Dendritic cell treated with granulocyte-macrophage colony-stimulating factor and Interleukin-4, amounts not matched to agents 40 ng/mL and 50 ng/mL, for 4 days (primary cell): ENCODE data around the gene PTCH1.

Experiments used
- H3K27ac Mint-ChIP-seq: one replicate; pipeline ENCODE4 v1.8.0; 2022; ENCODE audit warnings: mild to moderate bottlenecking, mixed read lengths
- H3K27me3 Mint-ChIP-seq: one replicate; pipeline ENCODE4 v1.8.0; 2022; ENCODE audit warnings: mild to moderate bottlenecking, mixed read lengths
- H3K36me3 Mint-ChIP-seq: one replicate; pipeline ENCODE4 v1.8.0; 2022; ENCODE audit warnings: low read depth, mixed read lengths
- H3K4me1 Mint-ChIP-seq: one replicate; pipeline ENCODE4 v1.8.0; 2022; ENCODE audit warnings: low read depth, mixed read lengths
- H3K4me3 Mint-ChIP-seq: one replicate; pipeline ENCODE4 v1.8.0; 2022; ENCODE audit warnings: mild to moderate bottlenecking, moderate library complexity, mixed read lengths
- H3K9me3 Mint-ChIP-seq: one replicate; pipeline ENCODE4 v1.8.0; 2022; ENCODE audit warnings: mixed read lengths
- intact Hi-C: fragments of 100-400 bp; cut with micrococcal nuclease; formaldehyde crosslinking; loops from one replicate; pipeline ENCODE4 v1.15.0; 2022

The PTCH1 gene

DNA sequence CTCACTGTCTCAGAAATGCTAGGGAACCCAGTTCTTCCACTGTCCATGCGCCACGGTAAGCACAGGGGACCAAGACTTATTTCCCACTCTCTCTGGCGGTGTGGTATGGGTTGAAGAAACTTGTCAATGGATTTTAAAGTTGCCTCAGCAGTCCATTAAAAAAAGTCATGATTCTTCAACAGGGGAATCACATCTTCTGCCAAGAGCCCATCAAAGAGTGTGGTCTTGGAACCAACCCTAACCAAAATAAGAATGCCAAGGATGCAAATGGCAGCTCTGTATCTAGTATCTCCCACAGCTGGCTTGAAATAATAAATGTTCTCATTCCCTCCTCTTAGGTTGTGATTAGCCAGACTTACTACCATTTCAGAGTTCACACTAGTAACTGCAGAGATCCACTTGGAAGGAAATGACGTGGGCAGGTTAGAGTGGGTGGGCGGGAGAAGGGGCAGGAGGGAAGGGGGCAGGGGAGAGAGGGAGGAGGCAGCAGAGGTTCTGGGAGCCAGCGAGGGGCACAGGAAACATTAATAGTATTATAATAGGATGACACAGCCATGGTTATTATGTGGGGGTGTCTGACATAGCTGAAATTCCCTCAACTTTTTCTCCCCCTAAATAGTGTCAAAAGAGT, 17.6 kb downstream of the PTCH1 start:
- Mint-ChIP-seq H3K27ac (no peak overlapping the region), H3K36me3 (no peaks in the 10 kb centered on the region), H3K4me3 (no peak overlapping the region), H3K27me3 (peaks cover 73% of the 10 kb centered on the region), H3K9me3 (no peaks in the 10 kb centered on the region), H3K4me1 (peaks cover 9% of the 10 kb centered on the region)
- intact Hi-C loops: no loop called here

- peaks cover 74% of the 10 kb centered on the region for H3K27me3 Mint-ChIP-seq
- intact Hi-C loops: no loop called here
Observed at GRCh38 chr9:95498641-95499040, 18.1 kb downstream of the PTCH1 start.

GRCh38 chr9:95497772-95498171, 19.0 kb downstream of the PTCH1 start:
- Mint-ChIP-seq H3K27ac (no peak overlapping the region), H3K9me3 (no peaks in the 10 kb centered on the region), H3K4me1 (peaks cover 9% of the 10 kb centered on the region), H3K4me3 (no peak overlapping the region), H3K27me3 (peaks cover 72% of the 10 kb centered on the region), H3K36me3 (no peaks in the 10 kb centered on the region)
- intact Hi-C loops: no loop called here

More at GRCh38 chr9:95498641-95499040, 18.1 kb downstream of the PTCH1 start:
- H3K9me3 Mint-ChIP-seq: no peaks in the 10 kb centered on the region
- no peak overlapping the region for H3K27ac Mint-ChIP-seq
- no peak overlapping the region for H3K4me3 Mint-ChIP-seq
- H3K4me1 Mint-ChIP-seq: peaks cover 9% of the 10 kb centered on the region
- no peaks in the 10 kb centered on the region for H3K36me3 Mint-ChIP-seq

DNA sequence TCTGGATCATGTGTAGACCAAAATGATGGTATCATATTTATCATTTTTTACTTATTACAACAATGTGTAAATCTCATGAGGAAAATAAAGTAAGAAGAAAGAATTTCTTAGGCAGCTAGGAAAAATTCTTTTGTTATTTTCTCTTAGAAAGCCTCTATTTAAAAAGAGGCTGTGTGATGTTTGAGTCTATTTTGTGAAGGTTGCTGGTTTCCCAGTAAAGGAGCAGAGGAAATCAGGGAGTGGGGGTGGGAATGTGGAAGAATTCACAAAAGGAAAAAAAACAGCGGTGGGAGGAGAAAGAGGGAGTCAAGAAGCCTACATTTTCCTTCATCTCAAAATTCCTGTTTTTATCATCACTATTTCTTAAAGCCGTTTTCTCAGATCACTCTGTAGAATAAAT, 20.1 kb downstream of the PTCH1 start:
- H3K36me3 Mint-ChIP-seq: no peaks in the 10 kb centered on the region
- H3K4me3 Mint-ChIP-seq: no peak overlapping the region
- H3K27ac Mint-ChIP-seq: no peak overlapping the region
- H3K27me3 Mint-ChIP-seq: peaks cover 66% of the 10 kb centered on the region
- intact Hi-C loops: no loop called here
- peaks cover 9% of the 10 kb centered on the region for H3K4me1 Mint-ChIP-seq
- H3K9me3 Mint-ChIP-seq: no peaks in the 10 kb centered on the region

DNA sequence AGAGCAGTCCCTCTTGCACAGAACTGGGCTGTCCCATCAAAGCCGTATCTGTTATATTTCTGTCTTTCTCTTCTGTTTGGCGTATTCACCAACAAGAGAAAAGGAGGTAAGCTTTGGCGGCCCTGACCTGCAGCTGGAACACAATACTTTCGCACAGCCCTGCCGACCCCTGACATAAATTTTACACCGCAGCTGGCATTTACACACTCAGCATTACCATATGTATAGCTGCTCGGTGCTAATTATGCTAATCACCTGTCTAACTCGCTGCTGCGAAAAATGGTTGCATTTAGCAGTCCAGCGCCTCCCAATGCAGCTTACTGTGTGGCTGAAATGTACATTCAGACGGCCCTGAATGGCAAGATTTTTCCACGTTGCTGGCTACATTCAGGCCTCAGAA, 20.8 kb downstream of the PTCH1 start:
- peaks cover 66% of the 10 kb centered on the region for H3K27me3 Mint-ChIP-seq
- intact Hi-C loops: no loop called here
- no peak overlapping the region for H3K4me3 Mint-ChIP-seq
- no peaks in the 10 kb centered on the region for H3K9me3 Mint-ChIP-seq
- H3K27ac Mint-ChIP-seq: no peak overlapping the region
- H3K4me1 Mint-ChIP-seq: peaks cover 9% of the 10 kb centered on the region
- no peaks in the 10 kb centered on the region for H3K36me3 Mint-ChIP-seq

- intact Hi-C loops: no loop called here
- H3K27ac Mint-ChIP-seq: no peak overlapping the region
- H3K27me3 Mint-ChIP-seq: peaks cover 63% of the 10 kb centered on the region
- no peaks in the 10 kb centered on the region for H3K9me3 Mint-ChIP-seq
- H3K36me3 Mint-ChIP-seq: no peaks in the 10 kb centered on the region
- peaks cover 9% of the 10 kb centered on the region for H3K4me1 Mint-ChIP-seq
- H3K4me3 Mint-ChIP-seq: no peak overlapping the region
Observed at GRCh38 chr9:95495529-95495928, 21.2 kb downstream of the PTCH1 start.

DNA sequence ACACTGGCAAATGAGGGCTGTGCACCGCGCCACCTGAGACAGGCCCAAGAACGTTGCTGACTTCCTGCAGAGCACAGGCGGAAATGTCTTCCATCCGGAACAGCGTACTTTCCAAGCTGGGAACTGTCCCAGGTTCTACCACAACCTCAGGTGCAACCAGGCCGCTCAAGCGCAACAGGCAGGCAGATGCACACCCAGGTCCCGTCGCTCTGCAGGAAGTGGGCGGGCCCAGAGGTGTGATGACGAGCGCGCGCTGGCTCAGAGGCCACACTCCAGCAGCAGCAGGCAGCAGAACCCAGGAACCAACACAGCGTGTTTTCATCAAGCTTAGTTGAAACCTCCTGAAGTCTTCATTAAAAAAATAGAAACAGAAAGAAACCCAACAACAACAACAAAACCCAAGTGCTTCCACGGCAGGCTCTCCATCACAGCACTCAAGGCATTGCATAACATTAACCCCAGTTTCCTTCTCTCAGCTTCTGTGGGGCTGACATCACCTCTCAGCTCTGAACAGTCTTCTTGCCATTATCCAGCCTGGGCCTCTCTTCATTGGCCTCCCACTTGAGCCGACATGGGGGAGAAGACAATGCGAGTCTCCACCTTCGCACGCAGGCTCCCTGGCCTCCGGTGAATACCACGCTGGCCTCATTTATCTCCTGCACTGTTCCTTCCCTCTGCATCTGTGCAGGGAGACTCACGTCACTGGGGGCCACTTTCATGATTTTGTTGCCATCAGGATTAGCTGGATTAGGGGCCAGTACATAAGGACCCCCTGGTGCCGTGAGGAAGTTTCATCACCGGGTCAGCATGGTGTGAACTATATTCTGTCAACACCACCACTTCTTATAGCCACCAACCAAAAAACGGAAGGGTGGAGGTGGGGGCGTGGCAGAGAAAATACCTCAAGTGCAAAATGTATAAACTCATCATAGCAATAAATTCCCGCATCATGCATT, 22.1 kb downstream of the PTCH1 start:
- intact Hi-C loops: no loop called here
- Mint-ChIP-seq H3K4me1 (peaks cover 9% of the 10 kb centered on the region), H3K27me3 (peaks cover 58% of the 10 kb centered on the region), H3K36me3 (no peaks in the 10 kb centered on the region), H3K9me3 (no peaks in the 10 kb centered on the region), H3K4me3 (no peak overlapping the region), H3K27ac (no peak overlapping the region)

DNA sequence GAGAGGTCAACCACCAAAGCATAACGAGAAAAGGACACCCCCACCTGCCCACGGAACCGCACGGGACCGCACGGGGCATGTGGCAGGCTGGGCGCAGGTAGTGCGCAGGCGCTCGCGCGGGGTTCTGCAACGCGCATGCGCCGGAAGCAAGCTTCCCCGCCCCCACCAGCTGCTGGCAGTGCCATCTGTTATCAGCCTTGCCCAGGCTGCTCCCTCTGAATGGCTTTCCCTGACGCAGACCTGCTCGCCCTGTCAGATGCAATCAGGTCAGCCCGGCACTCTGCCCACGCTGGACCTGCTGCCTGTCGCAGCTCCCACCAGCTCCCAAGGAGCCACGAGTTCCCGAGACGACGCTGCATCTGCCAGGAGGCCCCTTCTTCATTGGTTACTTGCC, 22.8 kb downstream of the PTCH1 start:
- no peak overlapping the region for H3K4me3 Mint-ChIP-seq
- no peak overlapping the region for H3K27ac Mint-ChIP-seq
- H3K9me3 Mint-ChIP-seq: no peaks in the 10 kb centered on the region
- intact Hi-C loops: no loop called here
- H3K4me1 Mint-ChIP-seq: peaks cover 9% of the 10 kb centered on the region
- peaks cover 58% of the 10 kb centered on the region for H3K27me3 Mint-ChIP-seq
- no peaks in the 10 kb centered on the region for H3K36me3 Mint-ChIP-seq

GRCh38 chr9:95493402-95493801, 23.4 kb downstream of the PTCH1 start:
- Mint-ChIP-seq H3K4me1 (peaks cover 9% of the 10 kb centered on the region), H3K27me3 (peaks cover 55% of the 10 kb centered on the region), H3K36me3 (no peaks in the 10 kb centered on the region), H3K9me3 (no peaks in the 10 kb centered on the region), H3K4me3 (no peak overlapping the region), H3K27ac (no peak overlapping the region)
- intact Hi-C loops: no loop called here

DNA sequence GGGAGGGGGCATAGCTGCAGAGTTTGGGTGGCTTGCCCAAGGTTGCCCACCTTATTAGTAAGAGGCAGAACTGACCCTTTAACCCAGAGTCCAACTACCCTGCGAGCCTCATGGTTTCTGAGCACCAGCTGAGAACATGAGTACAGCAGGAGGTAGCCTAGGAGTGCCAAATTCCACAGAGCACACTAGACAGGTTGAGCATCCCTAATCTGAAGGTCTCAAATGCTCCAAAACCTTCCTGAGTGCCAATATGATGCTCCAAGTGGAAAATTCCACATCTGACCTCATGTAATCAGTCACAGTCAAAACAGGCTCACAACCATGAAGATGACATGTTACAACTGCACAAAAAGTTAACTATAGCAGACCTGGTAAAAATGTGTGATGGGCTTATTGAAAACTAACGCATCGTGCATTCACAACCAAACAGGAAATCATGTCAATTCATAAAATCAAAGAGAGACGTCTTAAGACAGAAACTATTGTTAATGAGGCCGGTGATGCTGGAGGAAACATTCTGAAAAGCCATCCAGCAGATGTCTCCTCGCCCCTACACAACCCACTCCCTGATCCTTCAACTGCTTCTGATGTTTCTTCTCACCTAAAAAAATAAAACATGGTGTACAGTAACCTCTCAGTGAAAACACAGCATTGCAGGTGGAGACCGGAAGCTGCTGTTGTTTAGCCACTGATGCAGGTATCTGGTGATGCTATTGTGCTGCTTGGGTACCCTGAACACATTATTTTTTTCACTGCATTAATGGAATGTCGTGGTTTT, 25.0 kb downstream of the PTCH1 start:
- Mint-ChIP-seq H3K36me3 (no peaks in the 10 kb centered on the region), H3K27ac (no peak overlapping the region), H3K4me3 (no peak overlapping the region), H3K27me3 (peaks cover 49% of the 10 kb centered on the region), H3K9me3 (no peaks in the 10 kb centered on the region), H3K4me1 (peaks cover 9% of the 10 kb centered on the region)
- intact Hi-C loops: no loop called here

DNA sequence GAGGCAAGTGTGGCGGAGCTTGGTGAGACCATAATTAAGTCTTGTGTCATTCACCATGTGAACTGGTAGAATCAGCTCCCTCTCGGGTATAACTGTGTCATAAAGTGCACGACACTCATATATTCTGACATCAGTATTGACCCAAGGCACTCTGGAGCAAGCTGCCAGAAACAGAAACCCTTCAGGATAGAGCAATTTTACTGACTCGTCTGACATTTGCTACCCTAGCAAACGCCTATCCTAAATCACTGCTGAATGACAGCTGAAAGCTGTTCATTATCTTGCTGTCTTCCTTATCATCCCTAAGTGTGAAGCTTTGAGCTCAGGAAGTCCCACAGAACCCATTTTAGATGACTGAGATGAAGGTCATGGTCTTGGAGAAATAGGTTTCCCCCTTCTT, 27.8 kb downstream of the PTCH1 start:
- H3K36me3 Mint-ChIP-seq: no peaks in the 10 kb centered on the region
- H3K9me3 Mint-ChIP-seq: no peaks in the 10 kb centered on the region
- H3K4me1 Mint-ChIP-seq: no peaks in the 10 kb centered on the region
- no peak overlapping the region for H3K4me3 Mint-ChIP-seq
- H3K27ac Mint-ChIP-seq: no peak overlapping the region
- intact Hi-C loops: no loop called here
- H3K27me3 Mint-ChIP-seq: peaks cover 30% of the 10 kb centered on the region

GRCh38 chr9:95486318-95486717, 30.5 kb downstream of the PTCH1 start:
- no peak overlapping the region for H3K4me3 Mint-ChIP-seq
- peaks cover 25% of the 10 kb centered on the region for H3K27me3 Mint-ChIP-seq
- no peaks in the 10 kb centered on the region for H3K36me3 Mint-ChIP-seq
- intact Hi-C loops: no loop called here
- H3K9me3 Mint-ChIP-seq: no peaks in the 10 kb centered on the region
- no peak overlapping the region for H3K27ac Mint-ChIP-seq
- no peaks in the 10 kb centered on the region for H3K4me1 Mint-ChIP-seq

GRCh38 chr9:95484225-95484624, 32.5 kb downstream of the PTCH1 start:
- no peaks in the 10 kb centered on the region for H3K9me3 Mint-ChIP-seq
- no peaks in the 10 kb centered on the region for H3K36me3 Mint-ChIP-seq
- H3K27ac Mint-ChIP-seq: no peak overlapping the region
- peaks cover 30% of the 10 kb centered on the region for H3K27me3 Mint-ChIP-seq
- no peaks in the 10 kb centered on the region for H3K4me1 Mint-ChIP-seq
- intact Hi-C loops: no loop called here
- H3K4me3 Mint-ChIP-seq: no peak overlapping the region

- Mint-ChIP-seq H3K27me3 (peaks cover 28% of the 10 kb centered on the region), H3K4me3 (no peak overlapping the region), H3K4me1 (no peaks in the 10 kb centered on the region), H3K27ac (no peak overlapping the region), H3K36me3 (no peaks in the 10 kb centered on the region), H3K9me3 (no peaks in the 10 kb centered on the region)
- intact Hi-C loops: no loop called here
Observed at GRCh38 chr9:95483431-95483830, 33.3 kb downstream of the PTCH1 start.
